Glutamatergic neuron (in vitro differentiated cells): ENCODE results near the gene GPX1. TPM values are rescaled to one million over a fixed set of nuclear protein-coding genes. Genes with fewer than 3 reads are reported as not detected.
"Not testable (repeated sequence)": the region's sequence is repeated elsewhere in the genome, so short reads cannot be mapped to it uniquely, and the experiment has no call there.

Source experiments
- DNase-seq: peaks from one replicate; pipeline ENCODE4 v3.0.0; 2022
- H3K27ac Mint-ChIP-seq: one replicate; pipeline ENCODE4 v1.8.0; 2020; ENCODE audit warnings: mild to moderate bottlenecking, mixed read lengths, inconsistent platforms; ENCODE audit not compliant: unreplicated experiment
- H3K27me3 Mint-ChIP-seq: one replicate; pipeline ENCODE4 v1.8.0; 2020; ENCODE audit warnings: mild to moderate bottlenecking, moderate library complexity, mixed read lengths, inconsistent platforms; ENCODE audit not compliant: unreplicated experiment
- H3K36me3 Mint-ChIP-seq: one replicate; pipeline ENCODE4 v1.8.0; 2020; ENCODE audit warnings: mild to moderate bottlenecking, mixed read lengths, inconsistent platforms; ENCODE audit not compliant: unreplicated experiment
- H3K4me1 Mint-ChIP-seq: one replicate; pipeline ENCODE4 v1.8.0; 2020; ENCODE audit warnings: mild to moderate bottlenecking, low read depth, mixed read lengths, inconsistent platforms; ENCODE audit not compliant: unreplicated experiment
- H3K4me3 Mint-ChIP-seq: one replicate; pipeline ENCODE4 v1.8.0; 2020; ENCODE audit warnings: mild to moderate bottlenecking, mixed read lengths, inconsistent platforms; ENCODE audit not compliant: unreplicated experiment
- H3K9me3 Mint-ChIP-seq: one replicate; pipeline ENCODE4 v1.8.0; 2020; ENCODE audit warnings: mild to moderate bottlenecking, moderate library complexity, mixed read lengths, inconsistent platforms; ENCODE audit not compliant: unreplicated experiment
- CTCF ChIP-seq: fragments of 200-600 bp; sonication (generic); IDR thresholded peaks from one replicate; pipeline ENCODE4 v1.5.0; 2021; ENCODE audit not compliant: partially characterized antibody, unreplicated experiment
- total RNA-seq: library from RNA; stranded (reverse); fragmentation: NEBNext Ultra II Directional; extraction: Animal tissue kit (Norgen Biotek cat#: 25700); gene quantifications from one replicate; pipeline ENCODE4 v1.2.1, GENCODE V29; 2021; ENCODE audit not compliant: unreplicated experiment

The GPX1 gene
- total RNA-seq, 1 donor from 2014 or later, result 239 TPM

- Mint-ChIP-seq H3K36me3 (no peaks in the 10 kb centered on the region), H3K27ac (peak overlapping the region; percentile 84), H3K27me3 (no peaks in the 10 kb centered on the region), H3K9me3 (peaks cover 8% of the 10 kb centered on the region), H3K4me3 (no peak overlapping the region), H3K4me1 (peaks cover 12% of the 10 kb centered on the region)
- DNase-seq, result no peak
- TF ChIP-seq CTCF, result no peak
These were observed 1.5 kb upstream of the GPX1 start for GRCh38 chr3:49359623-49360022.

GRCh38 chr3:49358884-49359225 lies 702 bp upstream of the GPX1 start:
- peak overlapping the region; percentile 84 for H3K27ac Mint-ChIP-seq
- TF ChIP-seq CTCF, result no peak
- DNase-seq, result no peak
- no peaks in the 10 kb centered on the region for H3K36me3 Mint-ChIP-seq
- H3K9me3 Mint-ChIP-seq, result peaks cover 8% of the 10 kb centered on the region
- peaks cover 2% of the 10 kb centered on the region for H3K27me3 Mint-ChIP-seq
- peak overlapping the region; percentile 81 for H3K4me3 Mint-ChIP-seq
- H3K4me1 Mint-ChIP-seq, result peaks cover 12% of the 10 kb centered on the region

- peak; percentile 58 for DNase-seq
- Mint-ChIP-seq H3K4me1 (peaks cover 12% of the 10 kb centered on the region), H3K27ac (peak overlapping the region; percentile 88), H3K4me3 (peak overlapping the region; percentile 92)
- not testable (repeated sequence) for H3K36me3 Mint-ChIP-seq, H3K27me3 Mint-ChIP-seq, H3K9me3 Mint-ChIP-seq
These were observed 523 bp downstream of the GPX1 start for GRCh38 chr3:49357443-49358216.

GRCh38 chr3:49357095-49357442 lies 1.1 kb downstream of the GPX1 start:
- peak overlapping the region; percentile 88 for H3K27ac Mint-ChIP-seq
- DNase-seq, H3K27me3 Mint-ChIP-seq, H3K9me3 Mint-ChIP-seq, H3K36me3 Mint-ChIP-seq: not testable (repeated sequence)
- H3K4me1 Mint-ChIP-seq, result peaks cover 12% of the 10 kb centered on the region
- H3K4me3 Mint-ChIP-seq, result peak overlapping the region; percentile 92

- DNase-seq, result no peak
- no peaks in the 10 kb centered on the region for H3K36me3 Mint-ChIP-seq
- no peak for TF ChIP-seq CTCF
- no peak overlapping the region for H3K27ac Mint-ChIP-seq
- peaks cover 6% of the 10 kb centered on the region for H3K27me3 Mint-ChIP-seq
- H3K4me3 Mint-ChIP-seq, result no peak overlapping the region
- peaks cover 8% of the 10 kb centered on the region for H3K4me1 Mint-ChIP-seq
- H3K9me3 Mint-ChIP-seq, result peaks cover 8% of the 10 kb centered on the region
These were observed 5.2 kb downstream of the GPX1 start for GRCh38 chr3:49352890-49353421.

GRCh38 chr3:49352281-49352680 lies 5.9 kb downstream of the GPX1 start:
- no peak for TF ChIP-seq CTCF
- H3K4me1 Mint-ChIP-seq, result peaks cover 6% of the 10 kb centered on the region
- peaks cover 3% of the 10 kb centered on the region for H3K9me3 Mint-ChIP-seq
- peaks cover 6% of the 10 kb centered on the region for H3K27me3 Mint-ChIP-seq
- no peak for DNase-seq
- no peak overlapping the region for H3K4me3 Mint-ChIP-seq
- no peaks in the 10 kb centered on the region for H3K36me3 Mint-ChIP-seq
- H3K27ac Mint-ChIP-seq, result no peak overlapping the region
